CD4-positive, alpha-beta T cell treated with Interleukin-17A for 1 hour (primary cell): Measurements from ENCODE around the gene CEP120.
"Not testable (repeated sequence)": the region's sequence is repeated elsewhere in the genome, so short reads cannot be mapped to it uniquely, and the experiment has no call there.

ENCODE experiments used
- DNase-seq: peaks from one replicate; pipeline ENCODE4 v3.0.0-alpha.2; 2020

CEP120 gene

DNA sequence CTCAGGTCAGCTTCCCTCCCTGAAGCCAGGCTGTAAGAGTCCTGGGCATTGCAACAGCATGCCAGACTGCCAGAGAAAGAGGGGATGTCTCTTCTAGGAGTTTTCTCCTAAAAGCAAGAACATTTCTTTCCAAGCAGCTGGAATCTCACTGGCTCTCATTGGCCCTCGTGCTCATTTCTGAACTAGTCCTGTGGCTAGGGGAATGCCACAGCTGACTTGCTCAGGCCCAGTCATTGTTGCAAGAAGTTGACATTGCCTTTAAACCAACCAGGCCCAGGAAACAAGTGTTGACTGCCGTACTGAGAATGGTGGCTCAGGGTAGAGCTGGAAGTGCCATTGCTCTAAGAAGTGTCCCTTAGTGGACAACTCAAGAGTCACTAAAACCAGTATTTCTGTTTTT is 15.0 kb upstream of the CEP120 start:
- DNase-seq: no peak

DNA sequence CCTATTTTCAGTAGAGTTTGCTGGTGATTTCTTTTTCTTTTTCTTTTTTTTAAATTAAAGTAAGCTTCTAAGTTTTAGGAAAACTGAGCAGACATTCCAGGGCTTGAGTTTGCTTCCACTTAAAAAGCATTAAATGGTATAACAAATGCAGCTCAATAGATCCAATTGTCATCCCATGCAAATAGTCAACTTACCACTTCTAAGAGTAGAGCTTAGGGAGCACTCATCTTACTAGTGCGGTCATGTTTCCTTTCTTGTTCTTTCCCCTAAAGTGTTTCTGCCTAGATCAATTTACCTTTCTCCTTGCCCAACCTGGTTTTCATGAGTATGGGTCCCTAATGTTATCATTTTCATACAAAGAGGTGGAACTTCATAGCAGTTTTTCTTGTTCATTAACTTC is 13.0 kb upstream of the CEP120 start:
- no peak for DNase-seq

DNA sequence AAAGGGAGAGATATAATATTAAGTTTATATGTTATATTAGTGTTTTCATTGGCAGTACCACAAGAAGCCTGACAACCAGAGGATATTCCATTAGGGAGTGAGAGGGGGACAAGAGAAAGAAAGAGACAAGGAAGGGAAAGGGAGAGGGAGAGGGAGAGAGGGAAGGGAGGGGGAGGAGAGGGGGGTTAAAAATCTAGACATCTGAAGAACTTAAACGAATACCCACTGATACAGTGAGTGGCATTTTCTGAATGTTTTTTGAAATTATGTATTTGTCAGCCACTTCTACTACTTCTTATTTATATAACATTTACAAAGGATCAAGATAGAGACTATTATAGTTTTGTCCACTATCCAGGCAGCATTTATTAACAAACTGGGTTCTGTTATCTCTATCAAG is 11.6 kb upstream of the CEP120 start:
- DNase-seq: no peak

DNA sequence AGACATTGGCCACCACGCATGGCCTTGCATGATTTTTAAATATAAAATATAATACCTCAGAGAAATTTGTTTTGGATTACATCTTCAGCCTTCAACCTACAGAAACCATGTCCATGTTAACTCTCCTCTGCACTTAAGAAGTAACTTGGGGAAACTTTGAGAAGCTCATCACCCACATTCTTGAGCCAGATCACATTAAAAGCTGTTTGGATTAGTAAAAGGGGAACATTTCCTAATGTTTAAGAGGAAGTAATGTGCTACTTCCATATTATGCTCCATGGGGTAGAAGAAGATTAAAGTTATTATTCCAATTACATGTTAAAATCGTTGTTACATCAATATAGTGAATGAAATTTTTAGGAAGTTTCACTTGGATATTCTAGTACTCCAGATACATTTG is 10.4 kb upstream of the CEP120 start:
- no peak for DNase-seq

DNA sequence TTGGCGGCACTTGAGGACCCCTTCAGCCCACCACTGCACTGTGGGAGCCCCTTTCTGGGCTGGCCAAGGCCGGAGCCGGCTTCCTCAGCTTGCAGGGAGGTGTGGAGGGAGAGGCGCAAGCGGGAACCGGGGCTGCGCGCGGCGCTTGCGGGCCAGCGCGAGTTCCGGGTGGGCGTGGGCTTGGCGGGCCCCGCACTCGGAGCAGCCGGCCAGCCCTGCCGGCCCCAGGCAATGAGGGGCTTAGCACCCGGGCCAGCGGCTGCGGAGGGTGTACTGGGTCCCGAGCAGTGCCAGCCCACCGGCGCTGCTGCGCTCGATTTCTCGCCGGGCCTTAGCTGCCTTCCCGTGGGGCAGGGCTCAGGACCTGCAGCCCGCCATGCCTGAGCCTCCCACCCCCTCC is 7.2 kb upstream of the CEP120 start:
- not testable (repeated sequence) for DNase-seq

DNA sequence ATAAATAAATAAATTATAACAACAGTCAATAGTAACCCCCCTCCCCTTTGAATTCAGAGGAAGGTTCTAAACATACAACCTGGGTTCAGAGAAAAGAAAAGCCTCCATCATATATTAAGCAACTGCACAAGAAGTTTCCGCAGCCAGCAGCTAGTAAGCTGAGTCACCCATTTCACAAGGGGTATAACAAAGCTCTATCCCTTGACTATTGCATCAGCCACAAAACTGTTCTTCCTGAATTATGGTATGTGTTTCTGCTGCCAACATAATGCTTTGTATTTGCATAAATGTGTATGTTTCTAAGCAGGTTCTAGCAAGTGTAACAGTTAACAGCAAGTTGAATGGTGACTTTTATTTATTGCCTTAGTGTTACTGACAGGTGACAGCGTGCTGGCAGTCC is 6.8 kb upstream of the CEP120 start:
- DNase-seq: no peak

DNA sequence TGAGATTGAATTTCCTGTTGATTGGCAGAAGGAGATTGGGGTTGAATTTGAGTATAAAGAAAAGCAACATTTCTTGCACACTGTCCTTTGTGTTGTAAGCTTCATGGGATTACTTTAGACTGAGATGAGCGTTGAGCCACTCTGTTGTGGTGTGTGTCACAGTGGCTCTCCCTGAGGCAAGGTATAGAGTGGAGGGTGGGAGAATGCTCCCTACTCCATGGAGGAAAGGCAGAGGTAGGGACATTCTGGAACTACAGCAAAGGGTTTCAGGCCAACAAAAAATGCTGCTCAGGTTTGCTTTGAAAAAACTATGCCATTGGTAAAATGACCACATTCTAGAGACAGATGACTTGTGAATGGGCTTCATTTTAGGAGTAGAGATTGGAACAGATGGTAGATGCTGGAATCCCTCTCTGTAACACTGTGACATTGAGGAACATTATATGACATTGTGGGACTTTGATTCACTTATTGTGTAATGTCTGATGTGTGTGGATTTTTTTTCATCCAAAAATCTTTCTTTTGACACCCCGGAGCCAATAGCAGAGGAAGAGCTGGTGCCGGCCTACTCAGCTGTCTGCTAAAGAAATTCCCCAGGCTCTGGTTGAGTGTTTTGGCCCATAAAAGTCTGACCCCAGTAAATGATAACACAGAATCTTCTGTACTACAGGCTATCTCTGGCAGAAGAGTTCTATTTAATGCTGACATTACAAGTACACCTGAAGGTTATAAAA is 6.2 kb upstream of the CEP120 start:
- no peak for DNase-seq

DNA sequence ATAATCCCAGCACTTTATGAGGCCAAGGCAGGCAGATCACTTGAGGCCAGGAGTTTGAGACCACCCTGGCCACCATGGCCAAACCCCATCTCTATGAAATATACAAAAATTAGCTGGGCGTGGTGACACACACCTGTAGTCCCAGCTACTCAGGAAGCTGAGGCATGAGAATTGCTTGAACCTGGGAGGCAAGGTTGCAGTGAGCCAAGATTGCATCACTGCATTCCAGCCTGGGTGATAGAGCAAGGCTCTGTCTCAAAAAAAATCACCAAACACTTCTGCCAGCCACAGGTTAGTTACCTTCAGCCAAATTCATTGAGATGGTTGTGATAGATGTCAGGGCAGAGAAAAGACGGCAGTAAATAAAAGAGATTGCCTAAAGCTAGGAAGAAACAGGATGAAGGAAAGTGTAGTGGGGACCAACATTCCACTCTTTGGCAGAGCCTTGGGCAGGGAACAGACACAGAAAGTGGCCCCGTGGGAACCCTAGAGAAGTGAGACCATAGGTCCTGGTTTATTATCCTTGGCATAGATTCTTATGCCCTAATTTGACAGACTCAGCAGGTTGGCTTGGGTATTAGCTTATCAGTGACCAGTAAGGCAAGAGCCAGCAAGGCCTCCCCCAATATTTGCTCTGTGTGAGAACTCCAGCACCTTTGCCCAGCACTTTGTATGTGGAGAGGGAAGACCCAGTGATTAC is 5.5 kb upstream of the CEP120 start:
- no peak for DNase-seq

DNA sequence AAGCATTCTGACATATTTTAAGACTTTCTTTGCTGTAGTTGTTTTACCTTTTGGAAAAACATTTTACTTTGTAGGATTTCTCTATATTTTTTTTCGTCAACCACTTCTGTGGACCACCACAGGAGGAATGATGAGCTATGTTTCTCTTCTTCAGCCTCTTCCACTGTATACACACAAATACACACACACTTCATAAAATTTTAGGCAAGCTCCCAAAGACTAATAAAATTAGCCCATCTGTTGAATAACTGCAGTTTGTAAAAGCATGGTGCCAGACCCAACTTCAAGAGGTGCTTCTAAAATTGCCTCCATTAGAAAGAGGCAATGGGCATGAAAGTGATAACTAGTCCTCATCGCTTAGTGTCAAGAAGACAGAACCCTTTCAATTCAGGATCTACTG is 4.1 kb upstream of the CEP120 start:
- DNase-seq: no peak

DNA sequence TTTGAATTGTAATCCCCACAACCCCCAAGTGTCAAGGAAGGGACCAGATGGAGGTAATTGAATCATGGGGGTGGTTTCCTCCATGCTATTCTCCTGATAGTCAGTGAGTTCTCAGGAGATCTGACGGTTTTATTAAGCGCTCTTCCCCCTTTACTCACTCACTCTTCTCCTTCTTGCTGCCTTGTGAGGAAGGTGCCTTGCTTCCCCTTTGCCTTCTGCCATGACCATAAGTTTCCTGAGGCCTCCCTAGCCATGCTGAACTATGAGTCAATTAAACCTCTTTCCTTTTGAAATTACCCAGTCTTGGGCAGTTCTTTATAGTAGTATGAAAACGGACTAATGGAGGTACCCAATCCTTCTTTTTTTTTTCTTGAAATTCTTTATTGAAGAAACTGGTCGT is 2.2 kb upstream of the CEP120 start:
- DNase-seq: no peak

DNA sequence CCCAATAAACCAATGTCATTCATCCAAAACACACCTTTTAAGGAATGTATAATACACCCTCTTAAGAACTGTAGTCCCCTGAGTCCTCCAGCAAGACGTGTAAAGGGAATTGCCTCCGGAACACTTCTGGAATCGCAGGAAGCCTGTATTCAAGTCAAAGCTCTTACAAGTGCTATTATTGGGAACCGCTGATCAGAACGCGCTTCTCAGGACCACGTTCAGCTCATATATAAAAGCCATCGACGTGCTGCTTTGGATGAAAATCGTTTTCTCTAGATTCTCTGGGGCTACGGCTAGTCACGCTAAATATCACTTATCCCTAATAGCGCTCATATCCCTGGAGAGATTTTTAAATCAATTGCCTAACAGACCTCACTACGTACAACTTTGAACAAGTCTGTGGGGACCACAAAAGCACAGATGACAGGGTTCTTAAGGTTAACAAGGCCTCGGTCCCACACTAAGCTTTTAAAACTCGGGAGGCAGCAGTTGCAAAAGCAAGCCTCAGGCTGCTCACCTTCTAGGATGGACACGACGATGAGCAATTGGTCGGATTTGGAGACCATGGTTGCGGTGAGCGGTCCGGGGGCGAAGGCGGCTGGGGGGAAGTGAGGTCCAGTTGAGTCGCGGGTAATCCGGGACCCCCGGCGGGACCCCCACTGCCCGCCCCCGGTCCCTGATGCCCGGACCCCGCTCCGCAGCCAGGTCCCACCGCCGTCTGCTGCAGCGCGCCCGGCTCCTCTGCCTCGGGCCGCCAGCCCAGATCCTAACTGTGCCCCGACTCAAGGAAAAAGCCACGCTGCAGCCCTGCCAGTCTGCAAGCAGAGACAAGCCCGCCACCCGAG is 548 bp downstream of the CEP120 start:
- peak; percentile 43 for DNase-seq

DNA sequence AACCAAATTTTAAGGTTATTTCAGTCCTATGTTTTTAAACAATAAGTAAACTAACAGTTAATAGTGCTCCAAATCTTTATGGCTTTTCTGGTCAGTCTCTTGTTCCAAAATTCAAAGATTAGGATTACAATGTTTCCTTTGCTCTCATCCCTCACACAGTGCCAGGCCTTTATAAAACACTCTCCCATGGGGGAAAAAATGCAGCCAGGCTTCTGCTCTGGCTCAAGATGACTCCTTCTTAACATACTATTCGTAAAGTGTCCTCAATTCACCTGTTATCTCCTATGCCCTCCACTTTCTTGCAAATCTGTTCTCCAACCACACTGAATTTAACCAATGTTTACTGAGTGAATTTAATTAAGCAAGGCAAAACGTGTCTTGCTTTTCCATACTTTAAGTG is 1.4 kb downstream of the CEP120 start:
- DNase-seq: no peak

DNA sequence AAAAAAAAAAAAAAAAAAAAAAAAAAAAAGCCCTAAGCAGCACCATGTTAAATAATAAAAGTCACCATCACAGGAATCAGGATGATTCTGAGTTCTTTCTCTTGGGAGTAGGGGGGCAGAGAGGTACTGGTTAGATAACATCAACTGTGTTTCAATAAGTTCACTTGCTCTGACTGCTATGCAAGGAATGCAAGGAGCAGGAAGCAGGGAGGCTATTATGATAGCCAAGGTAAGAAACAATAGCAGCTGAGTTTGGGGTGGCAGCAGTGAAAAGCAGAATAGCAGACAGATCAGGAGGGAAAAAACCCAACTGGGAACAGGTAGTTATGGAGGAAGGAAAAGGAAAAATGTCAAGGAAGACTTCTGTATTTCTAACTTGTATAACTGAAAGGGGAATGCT is 8.2 kb downstream of the CEP120 start:
- DNase-seq: no peak

DNA sequence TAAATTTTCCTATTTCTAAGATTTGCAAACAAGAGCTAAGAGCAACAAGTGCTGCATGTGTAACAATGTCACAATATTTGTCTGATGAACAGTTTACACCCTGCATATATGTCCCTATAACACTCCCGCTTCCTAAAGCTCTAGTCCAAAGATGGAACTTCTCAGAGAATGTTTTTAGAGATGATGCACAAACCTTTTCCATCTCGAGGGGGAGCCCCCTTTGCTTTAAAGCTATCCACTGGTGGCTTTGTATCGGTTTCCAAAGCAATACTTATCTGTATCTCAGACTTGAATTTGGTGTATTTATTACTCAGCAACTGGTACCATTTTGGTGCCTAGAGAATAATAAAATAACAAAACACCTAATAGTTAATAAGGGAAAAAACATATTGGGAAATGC is 11.0 kb downstream of the CEP120 start:
- DNase-seq: no peak

DNA sequence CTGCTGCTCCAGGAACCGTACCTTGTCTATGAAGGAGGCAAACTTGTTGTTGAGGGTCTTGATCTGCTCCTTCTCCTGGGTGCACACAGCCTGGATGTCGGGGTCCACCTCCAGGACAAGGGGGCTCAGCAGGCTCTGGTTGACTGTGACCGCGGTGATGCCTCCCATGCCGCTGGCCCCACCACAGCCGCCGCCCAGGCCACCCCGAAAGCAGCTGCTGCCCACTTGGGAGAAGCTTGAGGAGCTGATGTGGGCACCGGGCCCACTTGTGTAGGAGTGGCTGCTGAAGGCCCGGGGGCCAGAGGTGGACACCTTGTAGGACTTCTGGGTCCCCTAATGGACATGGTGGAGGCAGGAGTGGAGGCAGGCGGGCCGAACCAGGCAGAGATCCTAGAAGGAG is 21.2 kb downstream of the CEP120 start:
- DNase-seq: not testable (repeated sequence)

DNA sequence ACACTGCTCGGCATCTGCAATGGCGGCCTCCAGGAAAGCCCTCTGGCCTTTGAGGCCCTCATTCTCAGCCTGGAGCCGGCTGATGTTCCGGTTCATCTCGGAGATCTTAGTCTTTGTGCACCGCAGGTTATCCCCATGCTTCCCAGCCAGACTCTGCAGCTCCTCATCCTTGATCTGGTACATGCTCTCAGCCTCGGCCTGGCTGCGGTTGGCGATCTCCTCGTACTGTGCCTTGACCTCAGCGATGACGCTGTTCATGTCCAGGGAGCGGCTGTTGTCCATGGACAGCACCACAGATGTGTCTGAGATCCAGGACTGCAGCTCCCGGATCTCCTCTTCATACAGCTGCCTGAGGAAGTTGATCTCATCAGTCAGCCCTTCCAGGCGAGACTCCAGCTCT is 21.9 kb downstream of the CEP120 start:
- no peak for DNase-seq

DNA sequence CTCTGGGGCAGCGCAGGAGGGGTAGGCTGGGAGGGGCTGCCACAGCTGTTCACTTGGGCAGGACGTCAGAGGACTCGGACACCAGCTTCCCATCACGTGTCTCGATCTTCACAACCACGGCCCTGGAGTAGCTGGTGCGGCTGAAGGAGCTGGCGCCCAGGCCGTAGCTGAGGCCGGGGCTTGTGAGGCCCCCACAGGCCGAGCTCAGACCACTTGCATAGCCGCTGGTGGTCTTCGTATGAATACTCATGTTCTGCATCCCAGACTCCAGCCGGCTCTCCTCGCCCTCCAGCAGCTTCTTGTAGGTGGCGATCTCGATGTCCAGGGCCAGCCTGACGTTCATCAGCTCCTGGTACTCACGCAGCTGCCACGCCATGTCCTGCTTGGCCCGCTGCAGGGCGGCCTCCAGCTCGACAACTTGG is 22.3 kb downstream of the CEP120 start:
- DNase-seq: not testable (repeated sequence)

DNA sequence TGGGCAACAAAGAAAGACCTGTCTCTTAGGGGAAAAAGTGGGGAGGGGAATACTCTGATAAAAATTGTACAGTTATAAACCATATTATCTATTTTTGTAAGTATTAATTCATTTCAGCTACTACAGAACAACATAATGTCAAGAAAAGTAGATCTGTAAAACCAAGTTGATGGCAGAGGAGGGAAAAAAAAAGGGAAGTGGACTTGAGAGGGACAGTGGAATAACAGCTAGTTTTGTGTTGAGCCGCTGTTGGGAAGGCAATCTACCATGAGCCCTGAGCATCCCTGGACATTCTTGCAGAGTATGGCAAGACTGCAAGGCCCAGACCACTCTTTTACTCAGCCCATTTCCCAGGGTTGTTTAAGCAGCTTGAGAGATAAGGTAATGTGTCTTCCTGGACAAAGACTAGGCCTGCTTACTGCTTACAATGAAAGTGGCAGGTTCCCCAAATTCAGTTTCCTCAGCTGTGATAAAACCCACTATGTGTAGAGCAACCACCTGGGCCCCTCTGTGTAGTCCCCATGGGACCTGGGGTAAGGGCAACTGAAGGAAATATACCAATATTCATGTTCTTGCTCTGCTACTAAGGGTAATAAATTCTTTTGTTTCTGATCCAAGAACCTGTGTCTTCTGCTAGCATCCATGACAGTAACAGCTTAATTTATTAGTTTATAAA is 25.0 kb downstream of the CEP120 start:
- no peak for DNase-seq

DNA sequence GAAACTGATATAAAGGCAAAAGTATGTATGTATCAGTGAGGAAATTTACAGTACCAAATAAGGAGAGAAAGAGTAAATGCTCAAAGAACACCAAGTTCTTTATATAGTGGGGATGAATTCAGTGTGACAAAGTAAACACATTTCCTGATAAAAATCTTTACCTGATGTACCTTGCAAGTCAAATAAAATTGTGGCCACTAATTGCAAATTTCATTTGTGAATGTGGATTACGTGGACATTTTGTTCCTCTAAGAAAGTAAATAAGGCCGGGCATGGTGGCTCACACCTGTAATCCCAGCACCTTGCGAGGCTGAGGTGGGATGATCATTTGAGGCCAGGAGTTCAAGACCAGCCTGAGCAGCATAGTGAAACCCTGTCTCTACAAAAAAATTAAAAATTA is 25.7 kb downstream of the CEP120 start:
- DNase-seq: no peak

DNA sequence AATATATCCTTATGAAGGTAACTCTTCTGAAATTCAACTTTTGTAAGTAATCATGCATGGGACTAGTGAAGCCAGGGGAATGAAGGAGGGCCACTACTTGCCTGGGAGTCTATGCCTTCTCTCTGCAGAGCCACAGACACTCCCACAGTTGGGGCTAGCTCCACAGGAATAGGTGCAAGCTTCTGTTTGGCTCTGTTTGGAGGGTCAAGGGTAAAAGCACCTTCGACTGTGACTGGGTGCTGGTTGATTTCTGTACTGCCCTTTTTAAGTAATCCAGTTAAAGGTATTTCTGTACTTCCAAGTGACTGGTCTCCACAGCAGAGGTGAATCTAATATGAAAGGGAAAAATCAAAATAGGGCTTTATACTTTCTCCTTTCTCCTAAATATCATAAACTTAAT is 32.2 kb downstream of the CEP120 start:
- no peak for DNase-seq

DNA sequence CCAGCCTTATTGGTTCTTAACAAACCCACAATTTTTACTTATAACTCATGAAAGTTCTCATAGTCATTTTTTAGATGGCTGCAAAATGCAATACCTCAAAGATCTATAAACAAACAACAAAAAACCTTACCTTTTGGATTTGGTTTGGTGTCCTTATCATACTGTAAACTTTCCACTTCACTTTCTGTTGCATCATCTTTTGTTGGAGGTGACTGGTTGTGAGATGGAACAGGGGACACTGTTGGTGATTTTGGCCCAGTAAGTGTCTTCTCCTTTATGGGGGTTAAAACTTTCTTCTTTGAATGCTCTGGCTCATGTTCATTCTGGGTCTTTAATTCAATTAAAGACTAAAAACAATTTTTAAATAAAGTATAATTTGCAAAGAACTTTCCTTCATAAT is 33.4 kb downstream of the CEP120 start:
- DNase-seq: no peak

DNA sequence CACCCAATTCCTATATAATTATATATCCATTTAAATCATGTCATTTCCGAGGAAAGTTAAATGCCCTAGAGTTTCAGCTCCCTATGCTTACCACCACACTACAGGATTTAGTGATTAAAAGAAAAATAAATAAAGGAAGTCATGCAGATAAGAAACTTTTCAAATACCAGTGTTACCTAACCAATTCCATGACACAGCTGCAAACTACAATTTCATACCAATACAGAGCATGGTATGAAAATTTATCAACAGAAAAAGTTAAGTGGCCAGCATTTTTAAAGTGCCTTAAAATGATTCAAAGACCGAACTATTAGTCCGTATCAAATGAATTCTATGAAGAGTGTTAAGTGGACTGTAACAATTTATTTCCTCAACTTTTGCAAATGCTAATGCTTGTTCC is 35.9 kb downstream of the CEP120 start:
- no peak for DNase-seq

DNA sequence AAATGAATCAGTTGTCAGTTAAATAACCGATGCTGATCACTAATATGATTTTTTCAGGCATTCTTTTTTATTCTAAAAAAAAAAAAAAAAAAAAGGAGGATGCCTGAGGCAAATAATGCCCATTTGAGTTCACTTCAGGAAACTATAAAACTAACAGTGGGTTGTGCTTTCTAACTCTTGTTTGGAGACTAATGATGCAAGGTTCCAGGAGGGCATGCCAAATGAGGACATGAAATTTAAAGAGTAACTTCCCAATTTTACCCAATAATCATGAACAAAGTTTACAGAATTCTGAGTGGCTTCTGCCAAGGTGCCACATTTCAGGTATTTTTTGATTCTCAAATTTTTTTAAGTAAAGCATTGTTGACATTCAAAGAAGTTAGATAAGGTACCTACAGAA is 41.0 kb downstream of the CEP120 start:
- no peak for DNase-seq
